ENCODE data around the gene KCMF1. TPM values are rescaled to one million over a fixed set of nuclear protein-coding genes. Genes with fewer than 3 reads are reported as not detected.

The KCMF1 gene
- total RNA-seq, 1 donor from 2014 or later: 94.3 TPM

- ATAC-seq (no peak), DNase-seq (no peak)
- intact Hi-C loops (cut with micrococcal nuclease): no loop called here
Observed at GRCh38 chr2:85015653-85016360, 44.8 kb downstream of the KCMF1 start.

GRCh38 chr2:85016446-85016845, 45.5 kb downstream of the KCMF1 start:
- DNase-seq: no peak
- no peak for ATAC-seq
- intact Hi-C loops (cut with micrococcal nuclease): no loop called here

GRCh38 chr2:85017411-85018048, 46.6 kb downstream of the KCMF1 start:
- intact Hi-C loops (cut with micrococcal nuclease): no loop called here
- DNase-seq (no peak), ATAC-seq (no peak)

GRCh38 chr2:85018049-85018447, 47.1 kb downstream of the KCMF1 start:
- DNase-seq (no peak), ATAC-seq (no peak)
- intact Hi-C loops (cut with micrococcal nuclease): no loop called here

- intact Hi-C loops (cut with micrococcal nuclease): no loop called here
- DNase-seq (no peak), ATAC-seq (no peak)
Observed at GRCh38 chr2:85019121-85019520, 48.2 kb downstream of the KCMF1 start.

- ATAC-seq (no peak), DNase-seq (no peak)
- intact Hi-C loops (cut with micrococcal nuclease): no loop called here
Observed at GRCh38 chr2:85022232-85022631, 51.3 kb downstream of the KCMF1 start.

- DNase-seq (no peak), ATAC-seq (no peak)
- intact Hi-C loops (cut with micrococcal nuclease): no loop called here
Observed at GRCh38 chr2:85024372-85025047, 53.5 kb downstream of the KCMF1 start.

GRCh38 chr2:85032621-85033020, 61.7 kb downstream of the KCMF1 start:
- DNase-seq: no peak

GRCh38 chr2:85033388-85033787, 62.4 kb downstream of the KCMF1 start:
- intact Hi-C loops (cut with micrococcal nuclease): no loop called here
- ATAC-seq: no peak
- no peak for DNase-seq

More at GRCh38 chr2:85032621-85033020, 61.7 kb downstream of the KCMF1 start:
- intact Hi-C loops (cut with micrococcal nuclease): no loop called here
- ATAC-seq: no peak

GRCh38 chr2:85034158-85034557, 63.2 kb downstream of the KCMF1 start:
- ATAC-seq: no peak
- no peak for DNase-seq
- intact Hi-C loops (cut with micrococcal nuclease): no loop called here

GRCh38 chr2:85037622-85038021, 66.7 kb downstream of the KCMF1 start:
- intact Hi-C loops (cut with micrococcal nuclease): no loop called here
- DNase-seq: no peak
- no peak for ATAC-seq

GRCh38 chr2:85042330-85042729, 71.4 kb downstream of the KCMF1 start:
- no peak for ATAC-seq
- intact Hi-C loops (cut with micrococcal nuclease): no loop called here
- DNase-seq: no peak

GRCh38 chr2:85048534-85048933, 77.6 kb downstream of the KCMF1 start:
- DNase-seq (no peak), ATAC-seq (peak; percentile 31)
- intact Hi-C loops (cut with micrococcal nuclease): no loop called here

- DNase-seq (no peak), ATAC-seq (no peak)
- intact Hi-C loops (cut with micrococcal nuclease): no loop called here
Observed at GRCh38 chr2:85049236-85049635, 78.3 kb downstream of the KCMF1 start.

GRCh38 chr2:85053802-85054201, 82.8 kb downstream of the KCMF1 start:
- DNase-seq: no peak

GRCh38 chr2:85057226-85057962, 86.4 kb downstream of the KCMF1 start:
- ATAC-seq (no peak), DNase-seq (no peak)
- intact Hi-C loops (cut with micrococcal nuclease): no loop called here

More at GRCh38 chr2:85053802-85054201, 82.8 kb downstream of the KCMF1 start:
- intact Hi-C loops (cut with micrococcal nuclease): no loop called here
- no peak for ATAC-seq

GRCh38 chr2:85061896-85062295, 90.9 kb downstream of the KCMF1 start:
- intact Hi-C loops (cut with micrococcal nuclease): no loop called here
- ATAC-seq (no peak), DNase-seq (no peak)

GRCh38 chr2:85062565-85062964, 91.6 kb downstream of the KCMF1 start:
- DNase-seq: no peak
- no peak for ATAC-seq
- intact Hi-C loops (cut with micrococcal nuclease): no loop called here

- intact Hi-C loops (cut with micrococcal nuclease): no loop called here
- DNase-seq (no peak), ATAC-seq (no peak)
Observed at GRCh38 chr2:85063981-85064599, 93.1 kb downstream of the KCMF1 start.
